GDM1 (cell line): ENCODE results near the gene C15orf62.
A peak's percentile ranks its signal among the peaks of the same experiment; 100 is the strongest.

Source experiments
- DNase-seq: peaks from one replicate; lab custom pipeline; 2025; lab: John Stamatoyannopoulos, UW

Gene C15orf62

DNA sequence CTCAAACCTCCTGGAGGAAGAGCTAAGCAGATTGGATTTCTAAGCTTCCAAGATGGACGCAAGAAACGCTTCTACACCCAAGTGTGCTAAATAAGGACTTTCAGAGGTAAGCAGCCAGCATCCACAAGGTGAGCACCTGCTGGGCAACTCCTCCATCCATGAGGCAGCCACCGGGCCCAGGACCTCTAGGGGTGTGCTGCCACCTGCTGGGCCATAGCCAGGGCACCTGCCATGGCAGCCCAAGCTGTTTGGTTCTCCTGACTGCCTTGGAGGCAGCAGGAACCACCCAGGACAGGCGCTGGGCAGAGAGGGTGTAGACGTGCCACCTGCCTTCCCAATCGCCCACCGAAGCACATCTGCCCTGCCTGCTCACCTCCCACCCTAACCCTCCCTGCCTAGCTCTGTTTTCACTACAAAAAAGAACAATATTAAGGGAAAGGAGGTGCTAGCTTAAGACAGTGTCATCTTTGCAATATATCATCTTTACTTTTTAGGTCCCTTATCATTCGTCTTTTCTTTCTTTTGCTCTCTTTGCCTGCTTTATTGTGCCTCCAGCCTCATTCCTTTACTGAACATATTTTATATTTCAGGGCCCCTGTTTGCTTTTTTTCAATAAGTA, 12.9 kb downstream of the C15orf62 start:
- peak; percentile 52 for DNase-seq

DNA sequence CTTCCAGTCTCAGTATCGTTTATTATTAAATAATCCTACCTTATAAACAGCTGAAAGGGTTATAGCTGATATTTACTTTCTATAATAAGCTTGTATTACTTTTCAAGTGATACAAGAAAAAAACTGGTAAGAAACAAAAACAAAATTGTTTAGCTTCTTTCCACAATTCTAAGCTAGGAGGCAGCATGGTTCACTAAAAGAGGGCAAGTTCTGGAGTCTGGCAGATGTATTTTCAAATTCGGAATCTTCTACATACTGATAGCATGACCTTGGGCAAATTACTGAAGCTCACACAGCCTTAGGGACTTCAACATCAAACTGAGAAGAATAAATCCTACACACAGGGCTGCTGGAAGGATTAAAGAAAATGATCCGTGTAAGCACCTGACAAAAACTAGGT, 15.4 kb downstream of the C15orf62 start:
- no peak for DNase-seq

DNA sequence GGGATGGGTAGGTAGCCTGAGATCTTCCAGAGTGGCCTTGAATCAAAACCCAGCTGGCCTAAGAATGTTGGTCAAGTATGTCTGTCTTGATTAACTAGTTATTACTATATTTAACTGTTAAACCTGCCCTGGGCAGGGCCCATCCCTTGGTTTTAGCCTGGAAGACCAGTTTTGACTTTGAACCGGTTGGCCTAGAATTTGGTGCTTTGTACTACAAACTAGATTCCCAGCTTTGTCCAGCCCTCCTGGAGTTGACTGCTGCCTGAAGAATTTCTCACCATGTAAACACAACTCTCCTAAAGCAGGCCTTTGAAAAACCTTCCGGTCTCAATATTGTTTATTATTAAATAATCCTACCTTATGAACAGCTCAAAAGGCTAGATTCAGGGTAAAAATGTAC, 16.0 kb downstream of the C15orf62 start:
- no peak for DNase-seq

DNA sequence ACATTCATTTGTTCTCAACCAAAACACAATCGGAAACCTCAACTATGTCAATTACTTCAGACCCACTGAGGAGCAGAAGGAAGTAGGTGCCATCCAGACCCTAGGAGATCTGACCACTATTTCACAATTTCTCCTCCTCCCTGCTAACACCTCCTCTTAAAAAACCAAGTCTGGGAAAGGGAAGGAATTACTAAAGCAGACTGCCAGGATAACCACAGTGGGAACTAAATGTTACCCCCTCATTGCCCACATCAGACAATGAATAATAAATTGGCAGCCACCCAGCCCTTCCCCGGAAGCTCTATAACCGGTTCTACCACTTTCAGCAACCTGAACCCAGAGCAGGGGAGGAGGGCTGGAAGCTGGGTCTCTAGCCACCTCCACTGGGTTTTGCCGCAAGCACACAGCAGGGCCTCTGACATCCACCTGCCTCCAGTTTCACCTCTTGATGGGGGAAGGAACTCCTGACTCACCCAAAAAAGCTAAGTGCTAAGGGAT, 17.6 kb downstream of the C15orf62 start:
- DNase-seq: no peak

DNA sequence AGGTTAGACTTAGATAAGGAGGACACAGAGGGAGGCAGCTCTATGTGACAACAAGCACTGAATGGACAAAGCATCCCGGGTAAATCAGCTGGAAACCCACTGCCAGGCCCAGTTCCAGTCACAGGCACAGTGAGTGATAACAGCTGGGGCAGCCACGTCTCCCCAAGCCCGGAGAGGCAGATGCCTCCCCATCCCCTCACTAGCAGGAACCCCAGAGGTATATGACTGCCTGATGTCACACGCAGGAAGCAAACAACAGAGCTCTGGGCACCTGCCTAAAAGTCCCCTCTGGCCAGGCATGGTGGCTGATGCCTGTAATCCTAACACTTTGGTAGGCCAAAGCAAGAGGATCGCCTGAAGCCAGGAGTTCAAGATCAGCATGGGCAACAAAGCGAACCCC, 18.2 kb downstream of the C15orf62 start:
- no peak for DNase-seq

DNA sequence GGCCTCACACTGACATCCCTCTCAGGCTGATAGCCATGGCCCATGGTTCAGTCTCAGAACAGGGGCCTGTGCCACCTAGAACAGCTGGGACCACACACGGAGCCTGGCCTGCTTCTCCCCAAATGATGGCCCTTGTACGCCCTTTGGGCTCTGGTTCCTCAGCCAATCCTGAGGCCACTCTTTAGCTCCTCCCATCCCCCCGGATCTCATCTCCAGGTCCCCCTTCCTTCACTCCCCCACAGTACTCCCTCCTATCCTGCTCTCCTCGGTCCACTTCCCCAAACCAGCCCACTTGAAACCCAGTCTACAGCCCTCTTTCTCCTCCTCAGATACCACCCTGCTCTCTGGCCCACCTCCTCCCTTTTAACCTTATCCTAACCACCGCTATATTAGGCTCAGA, 19.3 kb downstream of the C15orf62 start:
- DNase-seq: no peak

DNA sequence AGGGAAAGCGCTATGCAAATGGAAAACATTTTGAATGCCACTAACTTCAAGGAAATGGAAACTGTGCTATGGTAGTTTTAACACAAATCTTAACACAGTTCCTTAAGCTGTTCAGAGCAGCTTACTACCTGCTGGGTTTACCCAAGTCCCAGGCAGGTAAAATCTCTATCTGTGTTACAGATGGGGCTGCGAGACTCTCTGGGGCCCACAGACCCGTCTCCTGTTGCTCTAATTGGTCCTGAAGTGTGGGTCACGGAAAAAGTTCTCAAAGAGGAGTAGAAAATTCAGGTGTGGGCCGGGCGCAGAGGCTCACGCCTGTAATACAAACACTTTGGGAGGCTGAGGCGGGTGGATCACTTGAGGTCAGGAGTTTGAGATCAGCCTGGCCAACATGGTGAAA, 20.2 kb downstream of the C15orf62 start:
- DNase-seq: no peak

DNA sequence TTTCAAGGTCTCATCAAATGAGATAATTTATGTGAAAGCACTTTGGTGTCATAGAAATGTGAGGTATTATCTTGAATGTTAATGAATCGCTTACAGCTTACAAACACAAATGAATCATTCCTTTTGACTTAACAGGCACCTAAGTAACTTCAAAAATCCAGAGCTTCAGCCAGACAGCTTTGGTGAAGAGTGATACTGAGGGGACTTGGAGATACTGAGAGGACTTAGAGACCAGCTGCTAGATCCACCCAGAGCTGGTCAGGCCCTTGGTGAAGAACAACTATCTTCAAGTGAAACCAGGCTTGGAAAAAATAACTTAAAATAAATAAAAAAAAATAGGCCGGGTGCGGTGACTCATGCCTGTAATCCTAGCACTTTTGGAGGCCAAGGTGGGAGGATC, 20.9 kb downstream of the C15orf62 start:
- no peak for DNase-seq

DNA sequence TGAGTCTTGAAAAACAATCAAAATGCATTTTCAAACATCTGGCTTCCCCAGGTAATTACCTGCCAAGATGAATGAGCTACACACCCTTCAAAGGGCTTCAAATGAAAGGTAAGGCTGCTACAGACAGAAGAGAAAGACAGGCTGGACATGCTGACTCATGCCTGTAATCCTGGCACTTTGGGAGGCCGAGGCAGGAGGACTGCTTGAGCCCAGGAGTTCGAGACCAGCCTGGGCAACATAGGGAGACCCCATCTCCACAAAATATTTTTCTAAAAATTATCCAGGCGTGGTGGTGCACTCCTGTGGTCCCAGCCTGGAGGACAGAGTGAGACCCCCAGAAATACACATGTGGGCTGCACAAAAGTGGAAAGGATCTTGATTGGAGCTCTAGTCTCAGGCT, 22.6 kb downstream of the C15orf62 start:
- DNase-seq: no peak

DNA sequence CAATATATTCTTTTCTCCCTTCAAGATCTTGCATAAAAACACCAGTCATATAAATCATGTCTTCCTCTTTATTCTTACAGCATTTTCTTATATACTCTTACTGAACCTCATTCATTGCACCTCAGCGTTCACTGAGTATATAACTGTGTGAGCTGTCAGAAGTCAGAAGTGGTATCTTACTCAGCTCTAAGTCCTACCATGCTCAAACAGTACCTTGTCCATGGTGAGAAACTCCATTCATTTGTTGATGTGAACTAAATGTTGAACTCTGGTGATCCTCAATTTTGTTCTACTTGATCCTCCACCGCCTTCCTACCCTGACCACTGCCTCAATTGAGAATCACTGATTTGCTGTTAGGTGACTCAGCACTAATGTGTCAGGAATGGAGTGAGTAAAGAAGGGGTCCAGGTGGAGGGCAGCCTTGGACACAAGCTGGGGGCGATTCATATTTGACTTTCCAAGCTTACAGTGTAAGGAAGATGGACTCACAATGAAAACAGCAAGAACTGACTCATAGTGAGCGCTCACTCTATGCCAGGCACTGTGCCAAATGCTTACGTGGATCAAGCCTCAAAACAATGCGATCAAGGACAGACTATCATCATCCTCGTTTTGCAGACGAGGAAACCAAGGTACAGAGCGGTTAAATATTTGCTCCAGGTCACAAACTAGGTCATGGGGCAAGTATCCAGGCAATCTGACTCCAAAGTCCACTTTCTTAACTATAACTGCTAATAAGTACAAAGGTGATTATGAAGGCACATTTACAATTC, 23.6 kb downstream of the C15orf62 start:
- DNase-seq: no peak

DNA sequence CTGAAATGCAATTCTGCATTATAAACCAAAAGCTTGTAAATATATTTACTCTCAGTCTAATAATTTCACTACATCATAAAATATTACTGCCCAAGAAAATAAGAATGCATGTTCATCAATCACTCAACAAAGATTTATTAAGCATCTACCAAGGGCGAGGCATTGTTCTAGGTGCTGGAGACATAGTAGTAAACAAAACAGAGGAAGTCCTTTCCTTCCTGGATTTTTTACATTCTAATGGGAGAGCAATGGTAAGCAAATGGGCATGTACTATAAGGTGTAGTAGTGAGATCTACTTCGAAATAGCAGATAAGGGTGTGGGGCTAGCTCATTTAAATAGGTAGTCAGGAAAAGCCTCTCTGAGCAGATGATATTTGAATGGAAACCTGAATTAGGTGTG, 26.3 kb downstream of the C15orf62 start:
- DNase-seq: no peak

DNA sequence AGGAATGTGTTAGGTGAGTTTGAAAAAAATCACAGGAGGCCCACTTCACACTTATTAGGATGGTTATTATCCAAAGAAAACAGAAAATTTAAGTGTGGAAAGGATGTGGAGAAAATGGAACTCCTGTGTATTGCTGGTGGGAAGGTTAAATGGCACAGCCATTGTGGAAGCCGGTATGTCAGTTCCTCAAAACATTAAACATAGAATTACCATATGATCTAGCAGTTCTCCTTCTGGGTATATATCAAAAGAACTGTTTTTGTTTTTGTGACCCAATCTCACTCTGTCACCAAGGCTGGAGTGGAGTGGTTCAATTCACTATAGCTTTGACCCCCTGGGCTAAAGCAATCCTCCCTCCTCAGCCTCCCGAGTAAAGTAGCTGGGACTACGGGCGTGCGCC, 26.7 kb downstream of the C15orf62 start:
- DNase-seq: no peak

DNA sequence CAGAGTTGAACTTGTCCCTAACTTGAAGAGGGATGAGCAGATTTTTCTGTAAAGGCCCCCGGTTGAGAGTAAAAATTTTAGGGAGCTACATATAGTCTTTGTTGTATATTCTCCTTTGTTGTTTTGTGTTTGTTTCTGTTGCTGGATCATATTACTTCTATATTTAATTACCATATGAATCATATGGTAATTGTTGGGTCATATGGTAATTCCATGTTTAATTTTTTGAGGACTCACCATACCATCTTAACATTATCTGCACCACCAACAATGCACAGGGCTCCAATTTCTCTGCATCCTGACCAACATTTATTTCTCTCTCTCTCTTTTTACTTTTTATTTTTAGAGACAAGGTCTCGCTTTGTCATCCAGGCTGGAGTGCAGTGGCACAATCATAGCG, 29.7 kb downstream of the C15orf62 start:
- DNase-seq: no peak

DNA sequence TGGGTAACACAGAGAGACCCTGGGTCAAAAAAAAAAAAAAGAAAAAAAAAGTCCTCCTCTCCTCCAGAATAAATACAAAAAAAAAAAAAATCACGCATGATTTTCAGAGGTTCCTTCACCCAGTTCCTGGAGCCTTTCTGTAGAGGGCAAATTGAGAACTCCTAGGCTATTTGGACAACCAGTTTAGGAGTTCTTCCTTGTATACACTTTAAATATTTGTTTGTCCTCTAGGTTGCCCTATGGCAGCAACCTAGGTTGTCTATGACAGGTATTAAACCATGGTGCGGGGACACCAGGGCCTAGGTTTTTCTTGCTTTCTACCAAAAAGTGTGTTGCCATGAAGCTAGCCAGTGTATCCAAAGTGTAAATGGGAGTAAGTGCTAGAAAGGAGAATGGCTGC, 33.3 kb downstream of the C15orf62 start:
- no peak for DNase-seq

DNA sequence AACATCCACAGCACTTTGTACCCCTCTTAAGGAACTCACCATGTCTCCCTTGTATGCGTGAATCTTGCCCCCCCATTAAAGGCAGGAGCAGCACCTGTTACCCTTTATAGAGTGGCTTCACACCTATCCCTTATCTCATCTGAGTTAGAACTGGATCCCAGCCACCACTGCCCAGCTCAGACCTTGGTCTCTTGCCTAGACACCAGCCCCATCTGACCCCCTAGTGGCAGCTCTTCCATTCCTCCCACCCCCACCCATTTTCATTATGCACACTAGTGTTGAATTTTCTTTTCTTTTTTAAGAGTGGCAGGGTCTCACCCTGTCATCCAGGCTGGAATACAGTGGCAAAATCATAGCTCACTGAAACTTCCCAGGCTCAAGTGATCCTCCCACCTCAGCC, 33.9 kb downstream of the C15orf62 start:
- no peak for DNase-seq

DNA sequence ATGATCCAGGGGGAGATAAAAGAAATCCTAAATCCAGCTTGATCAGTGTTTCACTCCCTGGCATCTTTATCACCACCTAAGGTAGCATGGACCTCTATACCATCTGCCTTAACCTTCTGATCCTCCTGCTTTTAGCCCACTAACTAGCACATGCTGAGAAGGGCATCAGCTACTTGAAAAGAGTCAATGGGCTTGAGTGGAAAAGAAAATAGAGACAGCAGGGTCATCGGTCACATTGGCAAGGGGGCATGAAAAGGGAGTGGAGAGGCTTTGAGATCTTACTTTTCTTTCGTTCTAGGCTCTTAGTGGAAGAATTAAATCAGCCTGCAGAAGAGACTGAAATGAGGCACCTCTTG, 36.9 kb downstream of the C15orf62 start:
- no peak for DNase-seq

DNA sequence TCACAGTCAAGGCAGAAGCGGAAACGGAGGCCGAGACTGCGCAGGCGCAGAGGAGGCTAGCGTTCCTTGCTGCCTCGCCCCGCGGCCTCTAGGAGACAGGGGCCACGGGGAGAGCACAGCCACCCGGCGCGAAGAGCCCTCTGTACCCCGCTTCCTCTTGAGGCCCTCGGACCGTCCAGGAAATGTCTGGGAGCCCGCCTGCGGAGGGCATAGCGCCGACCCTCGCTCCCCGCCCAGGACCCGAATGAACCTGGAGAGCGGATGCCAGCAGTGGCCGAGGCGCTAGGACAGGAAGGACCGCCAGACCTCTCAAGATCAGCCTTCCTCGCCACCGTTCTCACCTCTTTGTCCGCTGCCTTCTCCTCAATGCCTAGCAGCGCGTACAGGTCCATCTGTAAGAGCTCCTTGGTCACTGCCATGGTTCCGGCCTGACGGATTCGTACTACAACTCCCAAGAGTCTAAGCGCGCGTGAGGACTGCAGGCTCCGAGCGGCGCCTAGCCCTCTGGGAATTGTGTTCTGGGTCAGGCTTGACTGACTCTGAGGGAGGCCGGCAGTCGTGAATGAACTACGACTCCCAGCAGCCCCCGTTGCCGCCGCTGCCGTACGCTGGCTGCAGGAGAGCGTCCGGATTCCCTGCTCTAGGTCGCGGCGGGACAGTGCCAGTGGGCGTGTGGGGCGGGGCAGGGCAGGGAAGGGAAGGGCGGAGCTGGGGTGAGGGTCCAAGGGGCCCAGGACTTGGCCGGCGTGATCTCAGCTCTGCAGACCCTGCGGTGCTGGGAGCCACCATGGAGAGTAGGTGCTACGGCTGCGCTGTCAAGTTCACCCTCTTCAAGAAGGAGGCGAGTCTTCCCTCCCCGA, 37.5 kb downstream of the C15orf62 start, which contains the start of the genes DNAJC17 and ZFYVE19:
TSS of gene DNAJC17 (minus strand) at position 446 of the 860 bp plus-strand sequence. CDS start at position 419, 27 bp downstream.
TSS of gene ZFYVE19 (plus strand) at position 62 of the 860 bp plus-strand sequence. CDS start at position 563, 501 bp downstream.
- DNase-seq: peak; percentile 96

DNA sequence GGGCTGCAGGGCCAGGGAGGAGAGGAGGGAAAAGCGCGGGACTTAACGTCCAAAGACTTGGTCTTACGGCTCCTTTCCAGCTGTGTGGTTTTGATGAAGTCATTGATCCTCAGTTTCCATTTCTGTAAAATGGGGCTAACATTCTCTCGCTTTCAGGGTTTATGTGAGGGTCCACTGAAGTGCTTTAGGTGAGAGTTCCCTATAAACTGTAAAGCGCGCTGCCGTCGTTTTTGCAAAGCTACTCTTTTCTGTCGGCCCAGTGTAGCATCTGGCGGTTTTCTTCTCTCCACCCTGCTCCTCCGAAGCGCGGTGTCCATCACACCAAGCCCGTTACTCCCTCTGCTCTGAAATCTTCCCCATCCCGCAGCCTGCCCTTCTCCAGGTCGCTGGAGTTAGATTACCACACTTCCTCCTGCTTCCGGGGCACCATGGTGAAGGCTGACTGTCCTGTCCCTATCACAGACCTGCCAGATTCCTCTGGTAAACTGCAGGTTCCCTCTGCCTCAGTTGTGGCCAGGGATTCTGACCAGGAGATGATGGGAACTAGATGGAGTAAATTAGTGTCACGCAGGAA, 38.2 kb downstream of the C15orf62 start:
- no peak for DNase-seq

DNA sequence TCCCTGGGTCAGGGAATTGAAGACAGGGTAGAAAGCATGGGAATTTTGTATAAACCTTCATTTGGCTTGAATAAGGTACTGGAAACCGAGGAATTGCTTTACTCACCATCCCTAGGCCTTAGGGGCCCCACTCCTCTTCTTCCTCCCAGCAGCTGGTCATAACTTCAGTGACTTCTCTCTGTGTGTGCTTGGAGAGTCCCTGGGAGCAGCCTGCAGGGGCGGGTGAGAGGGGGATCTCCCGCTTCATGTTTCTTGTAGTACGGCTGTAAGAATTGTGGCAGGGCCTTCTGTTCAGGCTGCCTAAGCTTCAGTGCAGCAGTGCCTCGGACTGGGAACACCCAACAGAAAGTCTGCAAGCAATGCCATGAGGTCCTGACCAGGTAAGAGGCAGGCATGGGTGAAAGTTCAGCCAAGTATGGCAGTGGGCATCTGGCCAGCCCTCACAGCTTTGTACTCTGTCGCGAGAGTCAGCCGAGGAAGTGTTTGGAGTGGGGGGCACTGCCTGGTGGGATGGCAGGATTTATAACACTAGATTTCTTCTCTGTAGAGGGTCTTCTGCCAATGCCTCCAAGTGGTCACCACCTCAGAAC, 39.2 kb downstream of the C15orf62 start:
- no peak for DNase-seq

DNA sequence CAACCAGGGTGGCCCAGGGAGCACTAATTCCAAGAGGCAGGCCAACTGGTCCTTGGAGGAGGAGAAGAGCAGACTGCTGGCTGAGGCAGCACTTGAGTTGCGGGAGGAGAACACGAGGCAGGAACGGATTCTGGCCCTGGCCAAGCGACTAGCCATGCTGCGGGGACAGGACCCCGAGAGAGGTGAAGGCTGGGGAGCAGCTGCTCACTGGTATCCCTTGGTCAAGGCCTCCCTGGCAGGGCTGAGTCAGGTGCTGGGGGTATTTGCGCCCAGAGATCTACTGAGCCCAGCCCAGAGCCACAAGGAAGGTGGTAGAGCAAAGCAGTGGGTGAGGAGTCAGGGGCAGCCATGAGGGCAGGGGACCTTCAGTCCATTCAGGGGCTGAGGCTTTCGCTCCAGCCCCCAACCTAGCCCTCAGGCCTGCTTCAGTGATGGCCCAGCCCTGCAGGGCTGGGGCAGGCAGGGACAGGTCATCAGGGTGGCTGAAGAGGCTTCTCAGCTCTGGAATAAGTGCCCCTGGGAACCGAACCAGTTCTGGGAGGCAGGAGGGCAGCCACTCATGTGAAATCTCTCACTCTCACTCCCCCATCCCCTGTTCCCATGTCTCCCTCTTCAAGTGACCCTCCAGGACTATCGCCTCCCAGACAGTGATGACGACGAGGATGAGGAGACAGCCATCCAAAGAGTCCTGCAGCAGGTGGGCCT, 43.1 kb downstream of the C15orf62 start:
- DNase-seq: no peak

DNA sequence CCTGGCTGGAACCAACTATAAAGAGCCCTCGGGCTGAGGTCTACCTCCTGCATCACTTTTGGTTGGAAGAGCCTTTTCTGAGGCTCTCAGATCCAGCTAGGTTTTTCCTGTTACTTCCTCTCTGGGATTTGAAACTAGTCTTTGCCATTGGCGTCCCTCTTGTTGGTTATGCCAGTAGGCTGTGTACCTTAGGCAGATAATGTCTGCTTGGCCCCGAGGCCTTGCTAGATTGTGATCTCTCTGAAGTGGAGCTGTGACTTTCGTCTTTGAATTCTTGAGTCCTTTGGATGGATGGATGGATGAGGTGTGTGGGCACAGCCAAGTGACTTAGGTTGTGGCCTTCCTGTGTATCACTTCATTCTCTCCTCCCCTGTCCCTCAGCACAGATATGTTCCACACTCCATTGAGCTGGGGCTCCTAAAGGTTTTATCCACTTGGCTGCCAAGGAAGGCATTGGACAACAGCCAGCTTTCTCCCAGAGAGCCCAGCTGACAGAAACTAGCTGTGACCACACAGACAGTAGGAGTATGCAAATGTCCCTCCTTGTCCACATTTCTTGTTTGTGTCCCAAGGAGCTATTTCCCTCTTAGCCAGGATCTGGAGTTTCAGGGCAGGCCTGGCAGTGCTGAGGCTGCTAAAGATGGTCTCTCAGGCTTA, 45.4 kb downstream of the C15orf62 start:
- DNase-seq: no peak
